ENCODE measurements around the gene GID8. TPM values are rescaled to one million over a fixed set of nuclear protein-coding genes. Genes with fewer than 3 reads are reported as not detected.
A peak's percentile ranks its signal among the peaks of the same experiment; 100 is the strongest.

GID8 gene
- polyA plus RNA-seq, 1 of the 3 experiments (the other 2 are of a cell fraction): 18.1 TPM

DNA sequence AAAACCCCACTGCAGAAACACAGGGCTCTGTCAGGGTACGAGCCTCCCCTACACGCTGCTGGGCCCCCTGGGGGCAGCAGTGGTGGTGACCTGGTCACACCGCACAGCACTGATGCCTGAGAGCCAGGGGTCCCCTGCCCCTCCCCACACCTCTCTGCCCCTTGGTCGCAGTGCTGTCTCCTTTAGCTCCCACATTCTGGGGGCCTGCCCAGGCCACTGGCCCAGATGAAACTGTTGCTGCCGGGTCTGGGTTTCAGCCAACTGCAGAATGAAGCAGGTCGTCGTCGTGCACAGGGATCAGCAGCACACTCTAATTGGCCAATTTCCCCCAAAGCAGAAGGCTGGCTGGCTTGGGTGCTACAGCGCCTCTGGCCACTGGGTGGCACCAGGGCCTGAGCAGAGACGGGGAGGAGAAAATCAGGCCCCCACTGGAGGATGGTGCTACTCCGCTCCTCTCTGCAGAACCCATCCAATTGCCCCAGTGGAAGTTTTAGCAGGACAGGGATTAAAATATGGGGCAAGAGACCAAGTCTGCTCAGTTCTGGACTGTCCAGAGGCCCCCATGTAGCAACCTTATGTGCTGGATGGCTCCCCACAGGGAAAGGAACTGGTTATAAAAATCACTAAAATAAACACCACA lies 37.8 kb upstream of the GID8 start:
- peak; percentile 32; the same call in 1 of the 2 replicates for TF ChIP-seq POLR2AphosphoS5 (IDR thresholded peaks at IDR 0.05; ENCODE audit: low read depth, low read length)
- peak; percentile 19 for TF ChIP-seq CHD2 (IDR thresholded peaks at IDR 0.05; ENCODE audit: low read length, partially characterized antibody)
- TF ChIP-seq MXI1 (IDR thresholded peaks at IDR 0.05; ENCODE audit: low read depth, low read length): 0 out of 2 replicates have a peak, but pooled peaks have one; percentile 21
- TF ChIP-seq, protein P1, sequence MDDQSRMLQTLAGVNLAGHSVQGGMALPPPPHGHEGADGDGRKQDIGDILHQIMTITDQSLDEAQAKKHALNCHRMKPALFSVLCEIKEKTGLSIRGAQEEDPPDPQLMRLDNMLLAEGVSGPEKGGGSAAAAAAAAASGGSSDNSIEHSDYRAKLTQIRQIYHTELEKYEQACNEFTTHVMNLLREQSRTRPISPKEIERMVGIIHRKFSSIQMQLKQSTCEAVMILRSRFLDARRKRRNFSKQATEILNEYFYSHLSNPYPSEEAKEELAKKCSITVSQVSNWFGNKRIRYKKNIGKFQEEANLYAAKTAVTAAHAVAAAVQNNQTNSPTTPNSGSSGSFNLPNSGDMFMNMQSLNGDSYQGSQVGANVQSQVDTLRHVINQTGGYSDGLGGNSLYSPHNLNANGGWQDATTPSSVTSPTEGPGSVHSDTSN (IDR thresholded peaks at IDR 0.05): no peak
- peak; percentile 37; the same call in 1 of the 2 replicates for TF ChIP-seq RCOR1 (IDR thresholded peaks at IDR 0.05; ENCODE audit: low read length)
- no peak for TF ChIP-seq YY1 (IDR thresholded peaks at IDR 0.05; ENCODE audit: low read depth)
- TF ChIP-seq SIN3A (IDR thresholded peaks at IDR 0.05; ENCODE audit: borderline replicate concordance, low read depth, low read length): peak; percentile 37; the same call in 1 of the 2 replicates
- TF ChIP-seq GATA2 (CRISPR knock-in tag; IDR thresholded peaks at IDR 0.05): no peak
- TF ChIP-seq SMC3 (IDR thresholded peaks at IDR 0.05; ENCODE audit: low read depth, low read length): peak; percentile 76
- peak; percentile 76 for TF ChIP-seq RAD21 (IDR thresholded peaks at IDR 0.05; ENCODE audit: low read length)
- TF ChIP-seq RFX5 (IDR thresholded peaks at IDR 0.05; ENCODE audit: low read length): 0 out of 2 replicates have a peak, but pooled peaks have one; percentile 33
- TF ChIP-seq, protein P2, sequence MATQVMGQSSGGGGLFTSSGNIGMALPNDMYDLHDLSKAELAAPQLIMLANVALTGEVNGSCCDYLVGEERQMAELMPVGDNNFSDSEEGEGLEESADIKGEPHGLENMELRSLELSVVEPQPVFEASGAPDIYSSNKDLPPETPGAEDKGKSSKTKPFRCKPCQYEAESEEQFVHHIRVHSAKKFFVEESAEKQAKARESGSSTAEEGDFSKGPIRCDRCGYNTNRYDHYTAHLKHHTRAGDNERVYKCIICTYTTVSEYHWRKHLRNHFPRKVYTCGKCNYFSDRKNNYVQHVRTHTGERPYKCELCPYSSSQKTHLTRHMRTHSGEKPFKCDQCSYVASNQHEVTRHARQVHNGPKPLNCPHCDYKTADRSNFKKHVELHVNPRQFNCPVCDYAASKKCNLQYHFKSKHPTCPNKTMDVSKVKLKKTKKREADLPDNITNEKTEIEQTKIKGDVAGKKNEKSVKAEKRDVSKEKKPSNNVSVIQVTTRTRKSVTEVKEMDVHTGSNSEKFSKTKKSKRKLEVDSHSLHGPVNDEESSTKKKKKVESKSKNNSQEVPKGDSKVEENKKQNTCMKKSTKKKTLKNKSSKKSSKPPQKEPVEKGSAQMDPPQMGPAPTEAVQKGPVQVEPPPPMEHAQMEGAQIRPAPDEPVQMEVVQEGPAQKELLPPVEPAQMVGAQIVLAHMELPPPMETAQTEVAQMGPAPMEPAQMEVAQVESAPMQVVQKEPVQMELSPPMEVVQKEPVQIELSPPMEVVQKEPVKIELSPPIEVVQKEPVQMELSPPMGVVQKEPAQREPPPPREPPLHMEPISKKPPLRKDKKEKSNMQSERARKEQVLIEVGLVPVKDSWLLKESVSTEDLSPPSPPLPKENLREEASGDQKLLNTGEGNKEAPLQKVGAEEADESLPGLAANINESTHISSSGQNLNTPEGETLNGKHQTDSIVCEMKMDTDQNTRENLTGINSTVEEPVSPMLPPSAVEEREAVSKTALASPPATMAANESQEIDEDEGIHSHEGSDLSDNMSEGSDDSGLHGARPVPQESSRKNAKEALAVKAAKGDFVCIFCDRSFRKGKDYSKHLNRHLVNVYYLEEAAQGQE (IDR thresholded peaks at IDR 0.05; ENCODE audit: low read depth, low read length): no peak
- TF ChIP-seq, protein P3, sequence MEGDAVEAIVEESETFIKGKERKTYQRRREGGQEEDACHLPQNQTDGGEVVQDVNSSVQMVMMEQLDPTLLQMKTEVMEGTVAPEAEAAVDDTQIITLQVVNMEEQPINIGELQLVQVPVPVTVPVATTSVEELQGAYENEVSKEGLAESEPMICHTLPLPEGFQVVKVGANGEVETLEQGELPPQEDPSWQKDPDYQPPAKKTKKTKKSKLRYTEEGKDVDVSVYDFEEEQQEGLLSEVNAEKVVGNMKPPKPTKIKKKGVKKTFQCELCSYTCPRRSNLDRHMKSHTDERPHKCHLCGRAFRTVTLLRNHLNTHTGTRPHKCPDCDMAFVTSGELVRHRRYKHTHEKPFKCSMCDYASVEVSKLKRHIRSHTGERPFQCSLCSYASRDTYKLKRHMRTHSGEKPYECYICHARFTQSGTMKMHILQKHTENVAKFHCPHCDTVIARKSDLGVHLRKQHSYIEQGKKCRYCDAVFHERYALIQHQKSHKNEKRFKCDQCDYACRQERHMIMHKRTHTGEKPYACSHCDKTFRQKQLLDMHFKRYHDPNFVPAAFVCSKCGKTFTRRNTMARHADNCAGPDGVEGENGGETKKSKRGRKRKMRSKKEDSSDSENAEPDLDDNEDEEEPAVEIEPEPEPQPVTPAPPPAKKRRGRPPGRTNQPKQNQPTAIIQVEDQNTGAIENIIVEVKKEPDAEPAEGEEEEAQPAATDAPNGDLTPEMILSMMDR (IDR thresholded peaks at IDR 0.05): peak; percentile 77
- Histone ChIP-seq H3K4me1 (ENCODE audit: control insufficient read depth in 1 of 2, insufficient read depth in 2 of 2, low read depth in 1 of 2, low read length in 1 of 2) (peaks cover 4 to 15% of the 10 kb centered on the region in 2 experiments; a peak in 2 of 4 replicates), H2AFZ (ENCODE audit: low read depth) (no peak overlapping the region), H3F3A (replicated peaks; ENCODE audit: insufficient read depth) (peaks cover 22% of the 10 kb centered on the region), H3K4me2 (no peak overlapping the region), H3K27ac (ENCODE audit: low read depth in 2 of 2, low read length in 1 of 2) (peak overlapping the region; percentile 13 to 39; a peak in 2 of 4 replicates), H3K9me3 (no peaks in the 10 kb centered on the region), H4K20me1 (ENCODE audit: insufficient read depth) (peaks cover 15% of the 10 kb centered on the region; the same call in 1 of the 2 replicates), H3K4me3 (ENCODE audit: low read depth in 2 of 2, low read length in 1 of 2) (no peak overlapping the region; a peak in 1 of 4 replicates), H3K36me3 (replicated peaks in 1 of 2; ENCODE audit: control insufficient read depth in 1 of 2, insufficient read depth in 2 of 2, low read length in 1 of 2) (peaks cover 29 to 67% of the 10 kb centered on the region in 2 experiments), H3K27me3 (ENCODE audit: insufficient read depth) (no peaks in the 10 kb centered on the region), H3K9me2 (no peaks in the 10 kb centered on the region), H3K79me2 (ENCODE audit: insufficient read depth) (peaks cover 28% of the 10 kb centered on the region; the same call in 1 of the 2 replicates), H3K9ac (no peak overlapping the region)
- 16% methylated on average over 5 of the region's 11 CpGs for whole genome bisulfite sequencing (ENCODE audit: low lambda C conversion rate)
- ChIA-PET CTCF (interaction anchor here (0.6 to 9.8 kb wide), 25 partner anchors 12 to 335 kb away, joined by 3 to 181 read pairs (median 5); partner anchors contain the start of genes DIDO1 and GID8), POLR2A (no interaction called here)
- DNase-seq: peak; percentile 94

Measured in SK-N-SH (cell line).